Vagina (tissue), 2 donors: Measurements from ENCODE around the gene ZBTB45.

ENCODE experiments used
- CTCF ChIP-seq, 3 experiments: fragments of 450-650 bp in 2 of 3; fragments of 200-600 bp in 1 of 3; sonication (generic) in 1 of 3; IDR thresholded peaks; one replicate each; pipeline ENCODE4 v1.5.1; 2017 to 2019; ENCODE audit warnings: antibody characterized with exemption in 3 of 3, mild to moderate bottlenecking in 2 of 3, moderate library complexity in 2 of 3
- POLR2AphosphoS5 ChIP-seq, 2 donors: sonication (generic); formaldehyde crosslinking; IDR thresholded peaks; one replicate each; pipeline ENCODE4 v1.9.0; 2017; ENCODE audit warnings: antibody characterized with exemption in 2 of 2, mild to moderate bottlenecking in 2 of 2, low read depth in 1 of 2; ENCODE audit not compliant: insufficient read depth in 1 of 2

GRCh38 chr19:58474291-58474996 is 45.2 kb downstream of the ZBTB45 start:
- TF ChIP-seq CTCF (IDR thresholded peaks at IDR 0.05) (no peak), POLR2AphosphoS5 (IDR thresholded peaks at IDR 0.05; ENCODE audit: insufficient read depth in 1 of 2, low read depth in 1 of 2) (no peak)
